ENCODE measurements around the gene GJA9.
"Not testable (repeated sequence)": the region's sequence is repeated elsewhere in the genome, so short reads cannot be mapped to it uniquely, and the experiment has no call there.

The GJA9 gene

GRCh38 chr1:38839363-38839762, 42.0 kb downstream of the GJA9 start:
- no peak overlapping the region for H3K9ac ChIP-seq (ENCODE audit: low read depth, low read length)
- H2AFZ ChIP-seq (ENCODE audit: low read depth, low read length): no peak overlapping the region
- TF ChIP-seq EZH2 (IDR thresholded peaks at IDR 0.05; ENCODE audit: borderline replicate concordance, low read depth, low read length, severe bottlenecking): no peak
- TF ChIP-seq CTCF (IDR thresholded peaks at IDR 0.05; ENCODE audit: borderline replicate concordance, extremely low read depth, low read length, poor library complexity, severe bottlenecking): no peak
- ATAC-seq (ENCODE audit: insufficient read depth, low read depth): no peak
- H3K27ac ChIP-seq (ENCODE audit: low read length): no peak overlapping the region
- H3K4me2 ChIP-seq (ENCODE audit: insufficient read depth, low read length): no peak overlapping the region
- no peaks in the 10 kb centered on the region for H3K4me1 ChIP-seq (ENCODE audit: insufficient read depth, low read length)
- H3K27me3 ChIP-seq (ENCODE audit: insufficient read depth, low read length, poor library complexity): no peaks in the 10 kb centered on the region
- peaks cover 38% of the 10 kb centered on the region for H3K36me3 ChIP-seq (ENCODE audit: insufficient read depth, low read length)
- H4K20me1 ChIP-seq (ENCODE audit: insufficient read depth, low read length): 0 out of 2 replicates have a peak, but pooled peaks cover 3% of the 10 kb centered on the region
- no peak overlapping the region for H3K4me3 ChIP-seq (ENCODE audit: low read depth in 1 of 2, low read length in 2 of 2)
- no peaks in the 10 kb centered on the region for H3K79me2 ChIP-seq (ENCODE audit: insufficient read depth, low read length)
- no peaks in the 10 kb centered on the region for H3K9me3 ChIP-seq (ENCODE audit: insufficient read depth, low read length, severe bottlenecking)
- DNase-seq: no peak

DNA sequence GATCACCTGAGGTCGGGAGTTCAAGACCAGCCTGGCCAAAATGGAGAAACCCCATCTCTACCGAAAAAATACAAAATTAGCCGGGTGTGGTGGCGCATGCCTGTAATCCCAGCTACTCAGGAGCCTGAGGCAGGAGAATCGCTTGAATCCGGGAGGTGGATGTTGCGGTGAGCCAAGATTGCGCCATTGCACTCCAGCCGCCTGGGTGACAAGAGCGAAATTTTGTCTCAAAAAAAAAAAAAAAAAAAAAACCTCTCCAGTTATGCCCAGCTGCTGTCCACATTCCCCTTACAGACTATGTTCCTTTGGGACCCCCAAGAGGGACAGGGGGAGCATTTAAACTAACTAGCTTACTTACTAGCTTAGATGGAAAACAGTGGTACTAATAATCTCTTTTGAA, 45.1 kb downstream of the GJA9 start:
- not testable (repeated sequence) for H2AFZ ChIP-seq (ENCODE audit: low read depth, low read length); H4K20me1 ChIP-seq (ENCODE audit: insufficient read depth, low read length); H3K79me2 ChIP-seq (ENCODE audit: insufficient read depth, low read length); H3K9ac ChIP-seq (ENCODE audit: low read depth, low read length); H3K9me3 ChIP-seq (ENCODE audit: insufficient read depth, low read length, severe bottlenecking); H3K27ac ChIP-seq (ENCODE audit: low read length); H3K4me3 ChIP-seq (ENCODE audit: low read depth in 1 of 2, low read length in 2 of 2); ATAC-seq (ENCODE audit: insufficient read depth, low read depth); H3K4me2 ChIP-seq (ENCODE audit: insufficient read depth, low read length); H3K27me3 ChIP-seq (ENCODE audit: insufficient read depth, low read length, poor library complexity); H3K4me1 ChIP-seq (ENCODE audit: insufficient read depth, low read length); DNase-seq
- peaks cover 23% of the 10 kb centered on the region for H3K36me3 ChIP-seq (ENCODE audit: insufficient read depth, low read length)

GRCh38 chr1:38834937-38835827, 46.2 kb downstream of the GJA9 start:
- peaks cover 19% of the 10 kb centered on the region for H3K36me3 ChIP-seq (ENCODE audit: insufficient read depth, low read length)
- H3K4me3 ChIP-seq (ENCODE audit: low read depth in 1 of 2, low read length in 2 of 2): no peak overlapping the region
- no peak overlapping the region for H3K27ac ChIP-seq (ENCODE audit: low read length)
- no peak overlapping the region for H2AFZ ChIP-seq (ENCODE audit: low read depth, low read length)
- H3K4me1 ChIP-seq (ENCODE audit: insufficient read depth, low read length): no peaks in the 10 kb centered on the region
- no peak overlapping the region for H3K4me2 ChIP-seq (ENCODE audit: insufficient read depth, low read length)
- DNase-seq (peak; percentile 63), ATAC-seq (ENCODE audit: insufficient read depth, low read depth) (peak; percentile 97)
- no peaks in the 10 kb centered on the region for H3K27me3 ChIP-seq (ENCODE audit: insufficient read depth, low read length, poor library complexity)
- H3K9ac ChIP-seq (ENCODE audit: low read depth, low read length): no peak overlapping the region
- H4K20me1 ChIP-seq (ENCODE audit: insufficient read depth, low read length): 0 out of 2 replicates have a peak, but pooled peaks cover 3% of the 10 kb centered on the region
- TF ChIP-seq EZH2 (IDR thresholded peaks at IDR 0.05; ENCODE audit: borderline replicate concordance, low read depth, low read length, severe bottlenecking) (no peak), CTCF (IDR thresholded peaks at IDR 0.05; ENCODE audit: borderline replicate concordance, extremely low read depth, low read length, poor library complexity, severe bottlenecking) (peak; percentile 95)
- H3K79me2 ChIP-seq (ENCODE audit: insufficient read depth, low read length): no peaks in the 10 kb centered on the region
- no peaks in the 10 kb centered on the region for H3K9me3 ChIP-seq (ENCODE audit: insufficient read depth, low read length, severe bottlenecking)

- Histone ChIP-seq H3K9ac (ENCODE audit: low read depth, low read length) (no peak overlapping the region), H3K27ac (ENCODE audit: low read length) (no peak overlapping the region), H3K79me2 (ENCODE audit: insufficient read depth, low read length) (no peaks in the 10 kb centered on the region), H2AFZ (ENCODE audit: low read depth, low read length) (no peak overlapping the region), H3K4me2 (ENCODE audit: insufficient read depth, low read length) (no peak overlapping the region), H3K4me3 (ENCODE audit: low read depth in 1 of 2, low read length in 2 of 2) (no peak overlapping the region), H4K20me1 (ENCODE audit: insufficient read depth, low read length) (0 out of 2 replicates have a peak, but pooled peaks cover 3% of the 10 kb centered on the region), H3K27me3 (ENCODE audit: insufficient read depth, low read length, poor library complexity) (peaks cover 2% of the 10 kb centered on the region), H3K4me1 (ENCODE audit: insufficient read depth, low read length) (no peaks in the 10 kb centered on the region), H3K9me3 (ENCODE audit: insufficient read depth, low read length, severe bottlenecking) (no peaks in the 10 kb centered on the region), H3K36me3 (ENCODE audit: insufficient read depth, low read length) (peaks cover 12% of the 10 kb centered on the region)
- TF ChIP-seq CTCF (IDR thresholded peaks at IDR 0.05; ENCODE audit: borderline replicate concordance, extremely low read depth, low read length, poor library complexity, severe bottlenecking): no peak
- no peak for TF ChIP-seq EZH2 (IDR thresholded peaks at IDR 0.05; ENCODE audit: borderline replicate concordance, low read depth, low read length, severe bottlenecking)
- DNase-seq: no peak
- ATAC-seq (ENCODE audit: insufficient read depth, low read depth): no peak
Observed at GRCh38 chr1:38834221-38834782, 47.1 kb downstream of the GJA9 start.
